ENCODE measurements around the gene UVSSA.
"Not testable (repeated sequence)": the region's sequence is repeated elsewhere in the genome, so short reads cannot be mapped to it uniquely, and the experiment has no call there.

UVSSA gene

GRCh38 chr4:1334579-1334895 lies 12.5 kb upstream of the UVSSA start:
- no peak overlapping the region for H3K4me2 ChIP-seq (ENCODE audit: low read length)
- TF ChIP-seq EZH2phosphoT487 (IDR thresholded peaks at IDR 0.05; ENCODE audit: low read depth) (no peak), CTCF (IDR thresholded peaks at IDR 0.05; ENCODE audit: low read depth, low read length) (no peak)
- H3K4me3 ChIP-seq (ENCODE audit: low read length) = no peak overlapping the region
- H3K9me3 ChIP-seq (ENCODE audit: insufficient read depth, low read length) = no peaks in the 10 kb centered on the region
- peaks cover 9% of the 10 kb centered on the region; the same call in 1 of the 2 replicates for H3K79me2 ChIP-seq (ENCODE audit: low read length)
- no peak overlapping the region for H2AFZ ChIP-seq (ENCODE audit: low read depth, low read length)
- no peak overlapping the region for H3K27ac ChIP-seq (ENCODE audit: low read length)
- no peaks in the 10 kb centered on the region for H3K4me1 ChIP-seq (ENCODE audit: low read length)
- no peaks in the 10 kb centered on the region for H4K20me1 ChIP-seq (ENCODE audit: insufficient read depth, low read length)
- no peak overlapping the region for H3K9ac ChIP-seq (ENCODE audit: low read length)
- H3K36me3 ChIP-seq (replicated peaks; ENCODE audit: low read depth, low read length) = peaks cover 35% of the 10 kb centered on the region
- H3K27me3 ChIP-seq (ENCODE audit: low read depth, low read length) = no peaks in the 10 kb centered on the region

- not testable (repeated sequence) for H3K27me3 ChIP-seq (ENCODE audit: low read depth, low read length); H3K9me3 ChIP-seq (ENCODE audit: insufficient read depth, low read length); H3K9ac ChIP-seq (ENCODE audit: low read length); H3K79me2 ChIP-seq (ENCODE audit: low read length); H3K4me1 ChIP-seq (ENCODE audit: low read length); H2AFZ ChIP-seq (ENCODE audit: low read depth, low read length); H4K20me1 ChIP-seq (ENCODE audit: insufficient read depth, low read length); H3K4me3 ChIP-seq (ENCODE audit: low read length); H3K27ac ChIP-seq (ENCODE audit: low read length); H3K4me2 ChIP-seq (ENCODE audit: low read length)
- H3K36me3 ChIP-seq (replicated peaks; ENCODE audit: low read depth, low read length) = peaks cover 43% of the 10 kb centered on the region
Measured at GRCh38 chr4:1335193-1335883, 11.7 kb upstream of the UVSSA start.

GRCh38 chr4:1336088-1336491 lies 10.9 kb upstream of the UVSSA start:
- no peaks in the 10 kb centered on the region for H4K20me1 ChIP-seq (ENCODE audit: insufficient read depth, low read length)
- H3K9me3 ChIP-seq (ENCODE audit: insufficient read depth, low read length) = no peaks in the 10 kb centered on the region
- H3K27ac ChIP-seq (ENCODE audit: low read length) = no peak overlapping the region
- H3K9ac ChIP-seq (ENCODE audit: low read length) = no peak overlapping the region
- peaks cover 51% of the 10 kb centered on the region for H3K36me3 ChIP-seq (replicated peaks; ENCODE audit: low read depth, low read length)
- H3K4me3 ChIP-seq (ENCODE audit: low read length) = no peak overlapping the region
- peaks cover 3% of the 10 kb centered on the region; the same call in 1 of the 2 replicates for H3K79me2 ChIP-seq (ENCODE audit: low read length)
- no peak overlapping the region for H2AFZ ChIP-seq (ENCODE audit: low read depth, low read length)
- no peaks in the 10 kb centered on the region for H3K27me3 ChIP-seq (ENCODE audit: low read depth, low read length)
- H3K4me2 ChIP-seq (ENCODE audit: low read length) = no peak overlapping the region
- no peaks in the 10 kb centered on the region for H3K4me1 ChIP-seq (ENCODE audit: low read length)
- TF ChIP-seq EZH2phosphoT487 (IDR thresholded peaks at IDR 0.05; ENCODE audit: low read depth) (no peak), CTCF (IDR thresholded peaks at IDR 0.05; ENCODE audit: low read depth, low read length) (no peak)

GRCh38 chr4:1337376-1337831 lies 9.6 kb upstream of the UVSSA start:
- H4K20me1 ChIP-seq (ENCODE audit: insufficient read depth, low read length) = no peaks in the 10 kb centered on the region
- H3K4me1 ChIP-seq (ENCODE audit: low read length) = no peaks in the 10 kb centered on the region
- TF ChIP-seq EZH2phosphoT487 (IDR thresholded peaks at IDR 0.05; ENCODE audit: low read depth) (no peak), CTCF (IDR thresholded peaks at IDR 0.05; ENCODE audit: low read depth, low read length) (no peak)
- H3K4me2 ChIP-seq (ENCODE audit: low read length) = no peak overlapping the region
- H3K9ac ChIP-seq (ENCODE audit: low read length) = no peak overlapping the region
- no peak overlapping the region for H2AFZ ChIP-seq (ENCODE audit: low read depth, low read length)
- no peak overlapping the region for H3K4me3 ChIP-seq (ENCODE audit: low read length)
- peaks cover 56% of the 10 kb centered on the region for H3K36me3 ChIP-seq (replicated peaks; ENCODE audit: low read depth, low read length)
- H3K27ac ChIP-seq (ENCODE audit: low read length) = no peak overlapping the region
- no peaks in the 10 kb centered on the region for H3K9me3 ChIP-seq (ENCODE audit: insufficient read depth, low read length)
- no peaks in the 10 kb centered on the region for H3K79me2 ChIP-seq (ENCODE audit: low read length)
- H3K27me3 ChIP-seq (ENCODE audit: low read depth, low read length) = no peaks in the 10 kb centered on the region
